Measurements from ENCODE around the gene SPATA2. TPM values are rescaled to one million over a fixed set of nuclear protein-coding genes. Genes with fewer than 3 reads are reported as not detected.
A peak's percentile ranks its signal among the peaks of the same experiment; 100 is the strongest.

Gene SPATA2
- total and polyA plus RNA-seq, 12 donors = 2.8 to 9.3 (median 6.1) TPM

GRCh38 chr20:49890471-49891361 lies 24.6 kb downstream of the SPATA2 start:
- Histone ChIP-seq H3K9me3 (replicated peaks in 1 of 3) (no peaks in the 10 kb centered on the region), H3K4me3 (no peak overlapping the region), H3K27ac (no peak overlapping the region), H3K36me3 (replicated peaks in 1 of 2) (peaks cover 0 to 16% of the 10 kb centered on the region in 2 donors), H3K4me1 (replicated peaks in 1 of 2) (peaks cover 0 to 49% of the 10 kb centered on the region in 2 donors), H3K27me3 (no peaks in the 10 kb centered on the region)
- intact Hi-C loops (cut with DNase I) = no loop called here
- peak in 2 of 7 donors; percentile 23 to 53 for DNase-seq
- 60 to 65% (median 62%) methylated on average over 8 to 21 of the region's 21 CpGs for WGBS, 4 donors
- TF ChIP-seq POLR2A (IDR thresholded peaks at IDR 0.05) = no peak
- TF ChIP-seq, protein P1, sequence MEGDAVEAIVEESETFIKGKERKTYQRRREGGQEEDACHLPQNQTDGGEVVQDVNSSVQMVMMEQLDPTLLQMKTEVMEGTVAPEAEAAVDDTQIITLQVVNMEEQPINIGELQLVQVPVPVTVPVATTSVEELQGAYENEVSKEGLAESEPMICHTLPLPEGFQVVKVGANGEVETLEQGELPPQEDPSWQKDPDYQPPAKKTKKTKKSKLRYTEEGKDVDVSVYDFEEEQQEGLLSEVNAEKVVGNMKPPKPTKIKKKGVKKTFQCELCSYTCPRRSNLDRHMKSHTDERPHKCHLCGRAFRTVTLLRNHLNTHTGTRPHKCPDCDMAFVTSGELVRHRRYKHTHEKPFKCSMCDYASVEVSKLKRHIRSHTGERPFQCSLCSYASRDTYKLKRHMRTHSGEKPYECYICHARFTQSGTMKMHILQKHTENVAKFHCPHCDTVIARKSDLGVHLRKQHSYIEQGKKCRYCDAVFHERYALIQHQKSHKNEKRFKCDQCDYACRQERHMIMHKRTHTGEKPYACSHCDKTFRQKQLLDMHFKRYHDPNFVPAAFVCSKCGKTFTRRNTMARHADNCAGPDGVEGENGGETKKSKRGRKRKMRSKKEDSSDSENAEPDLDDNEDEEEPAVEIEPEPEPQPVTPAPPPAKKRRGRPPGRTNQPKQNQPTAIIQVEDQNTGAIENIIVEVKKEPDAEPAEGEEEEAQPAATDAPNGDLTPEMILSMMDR (IDR thresholded peaks at IDR 0.05) = no peak

- H3K4me1 ChIP-seq (replicated peaks in 1 of 2) = peaks cover 0 to 49% of the 10 kb centered on the region in 2 donors
- H3K27ac ChIP-seq = no peak overlapping the region
- H3K36me3 ChIP-seq (replicated peaks in 1 of 2) = peaks cover 0 to 23% of the 10 kb centered on the region in 2 donors
- no peak overlapping the region for H3K4me3 ChIP-seq
- H3K27me3 ChIP-seq = no peaks in the 10 kb centered on the region
- DNase-seq = peak in 1 of 7 donors; percentile 48
- intact Hi-C loops (cut with DNase I) = no loop called here
- TF ChIP-seq POLR2A (IDR thresholded peaks at IDR 0.05) = no peak
- TF ChIP-seq, protein P1 (IDR thresholded peaks at IDR 0.05) = no peak
- WGBS, 4 donors = 65 to 76% (median 70%) methylated on average over 9 of the region's 9 CpGs
- H3K9me3 ChIP-seq (replicated peaks in 1 of 3) = no peaks in the 10 kb centered on the region
These were observed 25.4 kb downstream of the SPATA2 start for GRCh38 chr20:49889935-49890333.

DNA sequence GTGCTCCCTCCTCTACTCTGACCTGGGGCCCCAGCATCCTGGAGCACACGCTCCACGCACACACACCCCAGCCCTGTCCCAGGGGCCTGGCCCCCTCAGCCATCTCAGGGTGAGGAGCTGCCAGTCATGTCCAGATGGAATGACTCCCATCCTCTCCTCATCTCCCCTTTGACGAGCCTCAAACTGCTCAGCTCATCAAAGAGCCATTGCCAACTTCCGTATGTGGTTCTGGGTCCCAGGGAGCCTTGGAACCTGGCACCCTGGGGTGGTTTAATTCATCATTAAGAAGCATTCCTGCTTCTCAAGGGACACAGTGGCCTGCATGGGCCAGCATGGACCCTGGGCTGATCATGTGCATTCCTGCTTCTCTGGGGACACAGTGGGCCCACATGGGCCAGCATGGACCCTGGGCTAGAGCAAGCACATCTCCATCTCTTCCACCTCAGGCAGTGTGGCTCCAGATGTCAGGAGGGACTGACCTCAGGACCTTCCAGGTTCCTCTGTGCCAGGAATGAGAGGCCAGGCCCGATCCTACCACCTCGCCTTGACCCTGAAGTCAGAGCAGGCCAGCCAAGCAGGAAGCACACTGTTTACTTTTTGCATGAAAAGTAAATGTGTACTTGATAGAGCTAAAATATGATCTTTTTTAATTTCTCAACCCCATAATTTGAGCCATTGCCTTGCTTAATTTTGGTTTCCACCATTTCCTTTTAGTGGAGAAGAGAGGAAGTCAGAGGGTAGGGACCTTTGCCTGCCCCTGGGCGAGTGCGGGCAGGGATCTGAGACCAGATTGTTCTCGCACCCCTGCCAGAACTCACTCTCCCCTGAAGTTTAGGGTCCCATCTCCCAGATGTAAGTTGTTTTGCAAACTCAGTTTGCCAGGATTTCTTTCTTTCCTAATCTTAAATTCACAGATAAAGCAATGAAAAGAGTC lies 26.1 kb downstream of the SPATA2 start:
- Histone ChIP-seq H3K4me3 (no peak overlapping the region), H3K9me3 (replicated peaks in 1 of 3) (no peaks in the 10 kb centered on the region), H3K4me1 (replicated peaks in 1 of 2) (peaks cover 0 to 49% of the 10 kb centered on the region in 2 donors), H3K27ac (peak overlapping the region in 2 of 5 donors; percentile 1 to 51), H3K27me3 (no peaks in the 10 kb centered on the region), H3K36me3 (replicated peaks in 1 of 2) (peaks cover 0 to 30% of the 10 kb centered on the region in 2 donors)
- intact Hi-C loops (cut with DNase I) = no loop called here
- DNase-seq = peak in 1 of 7 donors; percentile 48
- 53 to 72% (median 64%) methylated on average over 8 to 9 of the region's 9 CpGs for WGBS, 4 donors
- TF ChIP-seq, protein P1 (IDR thresholded peaks at IDR 0.05) = no peak
- TF ChIP-seq POLR2A (IDR thresholded peaks at IDR 0.05) = no peak

Data from adrenal gland (tissue), 12 donors.